K562 (cell line): ENCODE results near the gene MGAT5. TPM values are rescaled to one million over a fixed set of nuclear protein-coding genes. Genes with fewer than 3 reads are reported as not detected.

Source experiments
- ATAC-seq: fragments of 200-7000 bp; cut with Tn5 transposase; 3 replicates; pipeline ENCODE4 v1.9.1; 2020; ENCODE audit warnings: moderate library complexity
- BruUV-seq: library from RNA; stranded (reverse); fragments of 400-500 nt; replicated peaks from 2 replicates; lab custom pipeline; 2021; lab: Mats Ljungman, UMichigan
- CTCF ChIA-PET: fragments of 300-600 bp; formaldehyde crosslinking; extraction: SDS; loops from one replicate; lab custom pipeline; 2021; ENCODE audit warnings: low intra/inter-chr PET ratio; lab: Yijun Ruan, JAX
- POLR2A ChIA-PET: fragments of 300-600, 350-650 bp; sonication (Branson Sonifier 250); formaldehyde crosslinking; extraction: SDS; loops from one replicate; lab custom pipeline; 2021; ENCODE audit warnings: antibody characterized with exemption, inconsistent platforms; lab: Yijun Ruan, JAX
- DNase-seq, 4 experiments: peaks; one replicate each; pipeline versions ENCODE4 v3.0.0 to v3.0.0-alpha.2; 2011 to 2018; ENCODE audit warnings: low spot score in 3 of 4, mixed read lengths in 3 of 4; ENCODE audit errors: extremely low read depth in 1 of 4
- FAIRE-seq: peaks from 2 replicates; lab custom pipeline; 2011; peaks lifted over from hg19 to GRCh38; lab: Jason Lieb, UNC
- H2AFZ ChIP-seq: 2 replicates; pipeline ENCODE4 v1.6.0; 2011; ENCODE audit warnings: low read depth, low read length, control low read depth, inconsistent platforms
- H3K27ac ChIP-seq: fragments of 200-600 bp; 3 replicates; pipeline ENCODE4 v1.8.0; 2011; ENCODE audit warnings: low read depth, mild to moderate bottlenecking, control low read depth, inconsistent platforms, low read length, moderate library complexity, mixed read lengths; ENCODE audit errors: extremely low read depth
- H3K27me3 ChIP-seq, 2 experiments: fragments of 300-600 bp in 1 of 2; 2 replicates in 1 of 2; 3 replicates in 1 of 2; pipeline versions ENCODE4 v1.6.0 to v1.8.0; 2011; ENCODE audit warnings: inconsistent platforms in 2 of 2, low read length in 2 of 2, mild to moderate bottlenecking in 1 of 2, mixed read lengths in 1 of 2, moderate library complexity in 1 of 2; ENCODE audit not compliant: control insufficient read depth in 2 of 2, insufficient read depth in 2 of 2
- H3K36me3 ChIP-seq: fragments of 300-600 bp; 3 replicates; pipeline ENCODE4 v1.8.0; 2011; ENCODE audit warnings: mild to moderate bottlenecking, low read length, inconsistent platforms; ENCODE audit not compliant: control insufficient read depth, insufficient read depth
- H3K4me1 ChIP-seq, 2 experiments: fragments of 200-600 bp in 1 of 2; replicated peaks in 1 of 2; 2 replicates in 1 of 2; 3 replicates in 1 of 2; pipeline versions ENCODE4 v1.5.1 to v1.8.0; 2011; ENCODE audit warnings: inconsistent platforms in 2 of 2, low read length in 2 of 2, mild to moderate bottlenecking in 1 of 2, mixed read lengths in 1 of 2, moderate library complexity in 1 of 2; ENCODE audit not compliant: control insufficient read depth in 2 of 2, insufficient read depth in 2 of 2
- H3K4me2 ChIP-seq: 2 replicates; pipeline ENCODE4 v1.6.1; 2011; ENCODE audit warnings: low read length, control low read depth, inconsistent platforms, mixed read lengths; ENCODE audit not compliant: insufficient read depth
- H3K4me3 ChIP-seq: fragments of 200-600 bp; sonication (generic), shearing (Covaris generic); 2 replicates; pipeline ENCODE4 v1.5.1; 2016; ENCODE audit warnings: control low read depth, inconsistent platforms
- H3K79me2 ChIP-seq: fragments of 200-600 bp; 3 replicates; pipeline ENCODE4 v1.8.0; 2011; ENCODE audit warnings: low read length, inconsistent platforms; ENCODE audit not compliant: control insufficient read depth, insufficient read depth
- H3K9ac ChIP-seq, 2 experiments: 2 replicates each; pipeline versions ENCODE4 v1.6.0 to v1.6.1; 2011; ENCODE audit warnings: low read depth in 2 of 2, low read length in 2 of 2, control low read depth in 1 of 2, inconsistent platforms in 1 of 2, mild to moderate bottlenecking in 1 of 2, mixed read lengths in 1 of 2; ENCODE audit not compliant: insufficient read depth in 1 of 2
- H3K9me1 ChIP-seq: one replicate; pipeline ENCODE4 v1.6.0; 2011; ENCODE audit warnings: inconsistent platforms, mild to moderate bottlenecking, low read length, moderate library complexity; ENCODE audit not compliant: control insufficient read depth, insufficient read depth
- H3K9me3 ChIP-seq: replicated peaks from 2 replicates; pipeline ENCODE4 v1.5.1; 2011; ENCODE audit warnings: low read depth, low read length, inconsistent platforms; ENCODE audit not compliant: control insufficient read depth, insufficient read depth
- H4K20me1 ChIP-seq: replicated peaks from 2 replicates; pipeline ENCODE4 v1.6.1; 2011; ENCODE audit warnings: low read length, inconsistent platforms, mixed read lengths; ENCODE audit not compliant: control insufficient read depth, insufficient read depth
- ATF1 ChIP-seq, 2 experiments: fragments of 450-650 bp in 1 of 2; IDR thresholded peaks; 2 replicates each; pipeline ENCODE4 v1.6.1; 2016; ENCODE audit warnings: missing compliant biosample characterization in 1 of 2, missing genetic modification characterization in 1 of 2
- C11orf30 ChIP-seq: fragments of 450-650 bp; IDR thresholded peaks from 2 replicates; pipeline ENCODE4 v1.6.1; 2016; ENCODE audit warnings: low read depth, mild to moderate bottlenecking
- EGR1 ChIP-seq: fragments of 450-650 bp; conservative IDR thresholded peaks from 2 replicates; pipeline ENCODE4 v1.6.1; 2017; ENCODE audit warnings: mild to moderate bottlenecking
- ETV5 ChIP-seq: sonication (generic); formaldehyde crosslinking; IDR thresholded peaks from 2 replicates; pipeline ENCODE4 v1.4.0; 2020; ENCODE audit warnings: low read depth, mild to moderate bottlenecking, missing genetic modification reagents
- GABPB1 ChIP-seq: sonication (generic); formaldehyde crosslinking; IDR thresholded peaks from 2 replicates; pipeline ENCODE4 v1.8.0; 2022; ENCODE audit warnings: mild to moderate bottlenecking, missing genetic modification reagents
- NFXL1 ChIP-seq: fragments of 450-650 bp; formaldehyde crosslinking; IDR thresholded peaks from 2 replicates; pipeline ENCODE4 v1.4.0; 2021; ENCODE audit warnings: mild to moderate bottlenecking
- PHF20 ChIP-seq: fragments of 450-650 bp; IDR thresholded peaks from 2 replicates; pipeline ENCODE4 v1.6.1; 2018; ENCODE audit not compliant: partially characterized antibody
- RBBP5 ChIP-seq: fragments of 200-600 bp; sonication (generic); IDR thresholded peaks from 2 replicates; pipeline ENCODE4 v1.6.1; 2012; ENCODE audit warnings: borderline replicate concordance, mild to moderate bottlenecking, low read length, control low read depth, inconsistent platforms; ENCODE audit not compliant: insufficient read depth, poor library complexity, severe bottlenecking
- SLC30A9 ChIP-seq: fragments of 250-450 bp; sonication (Bioruptor Pico); IDR thresholded peaks from 2 replicates; pipeline ENCODE4 v1.8.0; 2022; ENCODE audit warnings: mild to moderate bottlenecking, moderate library complexity
- U2AF2 ChIP-seq: fragments of 200-400 bp; formaldehyde crosslinking; optimal IDR thresholded peaks from 2 replicates; pipeline ENCODE3; 2017; ENCODE audit warnings: low read depth, mild to moderate bottlenecking, low read length
- ZNF146 ChIP-seq: IDR thresholded peaks from one replicate; pipeline ENCODE4 v1.6.1; 2018; ENCODE audit warnings: missing compliant biosample characterization; ENCODE audit not compliant: unreplicated experiment
- whole genome bisulfite sequencing: fragments of 100-300 bp; shearing (Covaris generic); methylation state at CpG from one replicate; pipeline ENCODE4 v1.1.6; 2016; ENCODE audit warnings: low coverage, mixed read lengths; ENCODE audit not compliant: insufficient coverage; ENCODE audit errors: missing lambda C conversion rate; 5-methylcytosine and 5-hydroxymethylcytosine counted together
- in situ Hi-C: fragments of 300-500 bp; cut with MboI; formaldehyde crosslinking; loops from 4 replicates; pipeline ENCODE4 v1.15.0; 2018; ENCODE audit warnings: inconsistent platforms, mixed read lengths
- intact Hi-C: fragments of 100-400 bp; cut with micrococcal nuclease; formaldehyde crosslinking; loops from 2 replicates; pipeline ENCODE4 v1.14.2; 2022
- polyA plus RNA-seq, 8 experiments: library from polyadenylated mRNA; depleted of rRNA in 4 of 8; stranded (reverse) in 5 of 8; unstranded in 3 of 8; fragments of >200 nt; fragmentation: Nextera tagmentation in 2 of 8; fragmentation: Illumina TruSeq in 1 of 8; extraction: Ambion mirVana in 2 of 8; extraction: Trizol in 1 of 8; gene quantifications; 2 replicates each; pipeline versions ENCODE4 v1.2.1 to v1.2.3, GENCODE V29; 2011 to 2014; ENCODE audit warnings: inconsistent platforms in 1 of 8, missing spikeins in 1 of 8
- total RNA-seq, 7 experiments: library from RNA; depleted of rRNA in 6 of 7; stranded (reverse); fragments of >200 nt in 6 of 7; fragmentation: Illumina TruSeq in 2 of 7; extraction: Trizol in 2 of 7; gene quantifications; 2 replicates each; pipeline versions ENCODE4 v1.2.1 to v1.2.3, GENCODE V29; 2011 to 2021; ENCODE audit warnings: low replicate concordance in 1 of 7
- TF ChIP-seq, protein P1 (sequence below): fragments of 450-650 bp; IDR thresholded peaks from 2 replicates; pipeline ENCODE4 v1.6.1; 2014; ENCODE audit warnings: low read depth, mild to moderate bottlenecking, moderate library complexity, borderline replicate concordance

MGAT5 gene
- total and polyA plus RNA-seq, 9 of the 15 experiments (the other 6 are each of a cell fraction or from before 2014, with no cell fraction given) = 1.6 to 18.6 (median 11.1) TPM

GRCh38 chr2:134468776-134469175 lies 214.9 kb downstream of the MGAT5 start:
- POLR2A ChIA-PET = interaction anchor here (1.1 kb wide), 1 partner anchor 93 kb away, joined by 3 read pairs; no protein-coding TSS in a partner anchor
- no peak for FAIRE-seq

DNA sequence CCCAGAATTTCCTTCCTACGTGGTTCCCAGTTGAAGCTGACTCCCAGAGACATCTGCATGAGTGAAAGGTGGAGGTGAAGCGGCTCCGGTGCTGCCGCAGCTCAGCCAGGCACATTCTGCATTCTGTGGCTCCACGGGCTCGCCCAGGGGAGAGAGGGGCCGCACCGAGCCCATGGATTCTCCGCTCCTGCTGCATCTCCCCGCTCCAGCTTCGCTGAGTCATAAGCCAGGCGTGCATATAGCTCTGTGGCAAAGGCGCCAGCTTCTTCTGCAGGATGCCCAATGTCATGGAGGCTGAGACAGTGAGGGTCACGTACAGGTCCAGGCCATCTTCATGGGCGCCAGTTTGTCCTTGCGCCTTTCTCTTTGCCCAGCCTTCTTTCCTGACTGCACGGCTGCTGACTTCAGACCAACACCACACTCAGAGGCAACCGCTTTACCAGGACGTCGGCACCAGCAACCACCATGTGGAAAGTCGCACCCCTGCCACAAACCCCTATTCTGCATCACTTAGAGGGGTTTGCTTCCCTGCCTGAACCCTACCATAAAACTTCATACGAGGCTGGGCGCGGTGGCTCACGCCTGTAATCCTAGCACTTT lies 215.7 kb downstream of the MGAT5 start:
- CTCF ChIA-PET = no interaction called here
- Histone ChIP-seq H3K4me1 (no peaks in the 10 kb centered on the region), H3K79me2 (no peaks in the 10 kb centered on the region), H4K20me1 (peaks cover 4% of the 10 kb centered on the region; the same call in 1 of the 2 replicates), H3K36me3 (no peaks in the 10 kb centered on the region), H3K9me3 (no peaks in the 10 kb centered on the region), H3K9me1 (no peaks in the 10 kb centered on the region), H2AFZ (no peak overlapping the region), H3K4me2 (no peak overlapping the region), H3K4me3 (no peak overlapping the region), H3K9ac (no peak overlapping the region), H3K27ac (no peak overlapping the region), H3K27me3 (peaks cover 15 to 38% of the 10 kb centered on the region in 2 experiments)
- no TSS peak for BruUV-seq
- TF ChIP-seq RBBP5 (no peak), GABPB1 (CRISPR knock-in tag) (no peak), SLC30A9 (CRISPR knock-in tag) (no peak), EGR1 (no peak), ATF1 (CRISPR knock-in tag; IDR thresholded peaks at IDR 0.05) (no peak), ATF1 (tag; IDR thresholded peaks at IDR 0.05) (no peak), ZNF146 (CRISPR knock-in tag) (no peak)
- TF ChIP-seq, protein P1, sequence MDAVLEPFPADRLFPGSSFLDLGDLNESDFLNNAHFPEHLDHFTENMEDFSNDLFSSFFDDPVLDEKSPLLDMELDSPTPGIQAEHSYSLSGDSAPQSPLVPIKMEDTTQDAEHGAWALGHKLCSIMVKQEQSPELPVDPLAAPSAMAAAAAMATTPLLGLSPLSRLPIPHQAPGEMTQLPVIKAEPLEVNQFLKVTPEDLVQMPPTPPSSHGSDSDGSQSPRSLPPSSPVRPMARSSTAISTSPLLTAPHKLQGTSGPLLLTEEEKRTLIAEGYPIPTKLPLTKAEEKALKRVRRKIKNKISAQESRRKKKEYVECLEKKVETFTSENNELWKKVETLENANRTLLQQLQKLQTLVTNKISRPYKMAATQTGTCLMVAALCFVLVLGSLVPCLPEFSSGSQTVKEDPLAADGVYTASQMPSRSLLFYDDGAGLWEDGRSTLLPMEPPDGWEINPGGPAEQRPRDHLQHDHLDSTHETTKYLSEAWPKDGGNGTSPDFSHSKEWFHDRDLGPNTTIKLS = no peak
- POLR2A ChIA-PET = interaction anchor here (1.1 kb wide), 1 partner anchor 92 kb away, joined by 3 read pairs; no protein-coding TSS in a partner anchor
- FAIRE-seq (no peak), ATAC-seq (peak; percentile 36; the same call in 2 of the 3 replicates), DNase-seq (no peak)
- 11% methylated on average over 24 of the region's 25 CpGs for WGBS
- in situ Hi-C loops = no loop called here
- intact Hi-C loops = no loop called here

More at GRCh38 chr2:134468776-134469175, 214.9 kb downstream of the MGAT5 start:
- no peak overlapping the region for H2AFZ ChIP-seq
- no peak overlapping the region for H3K4me2 ChIP-seq
- H3K27me3 ChIP-seq = peaks cover 15 to 47% of the 10 kb centered on the region in 2 experiments
- H3K9ac ChIP-seq = no peak overlapping the region
- H3K4me1 ChIP-seq = no peaks in the 10 kb centered on the region
- intact Hi-C loops (no loop called here), in situ Hi-C loops (no loop called here)
- DNase-seq (no peak), ATAC-seq (no peak)
- no peak overlapping the region for H3K27ac ChIP-seq
- H3K36me3 ChIP-seq = no peaks in the 10 kb centered on the region
- TF ChIP-seq PHF20 (no peak), ETV5 (CRISPR knock-in tag) (no peak), NFXL1 (CRISPR knock-in tag) (no peak), U2AF2 (no peak), C11orf30 (no peak)
- 7% methylated on average over 12 of the region's 12 CpGs for WGBS
- peaks cover 4% of the 10 kb centered on the region; the same call in 1 of the 2 replicates for H4K20me1 ChIP-seq
- H3K79me2 ChIP-seq = no peaks in the 10 kb centered on the region
- H3K4me3 ChIP-seq = no peak overlapping the region
- H3K9me3 ChIP-seq = no peaks in the 10 kb centered on the region
- BruUV-seq = no TSS peak
- CTCF ChIA-PET = interaction anchor here (0.6 kb wide), 1 partner anchor 743 kb away, joined by 3 read pairs; no protein-coding TSS in a partner anchor
- H3K9me1 ChIP-seq = no peaks in the 10 kb centered on the region
